PC-3 (cell line): ENCODE results near the gene KDM5A.
"Not testable (repeated sequence)": the region's sequence is repeated elsewhere in the genome, so short reads cannot be mapped to it uniquely, and the experiment has no call there.

Source experiments
- EZH2 ChIP-seq: fragments of 300-600 bp; sonication (generic); IDR thresholded peaks from one replicate; pipeline ENCODE4 v1.6.1; 2017; ENCODE audit warnings: antibody characterized with exemption, mild to moderate bottlenecking, low read length; ENCODE audit not compliant: unreplicated experiment
- EZH2phosphoT487 ChIP-seq: fragments of 300-600 bp; sonication (generic); IDR thresholded peaks from 2 replicates; pipeline ENCODE4 v1.6.1; 2018; ENCODE audit warnings: mild to moderate bottlenecking, antibody characterized with exemption, low read length, borderline replicate concordance
- TF ChIP-seq, protein P1 (sequence below): fragments of 300-600 bp; sonication (generic); conservative IDR thresholded peaks from 2 replicates; pipeline ENCODE4 v1.5.1; 2017; ENCODE audit warnings: antibody characterized with exemption, low read depth, mild to moderate bottlenecking, low read length

DNA sequence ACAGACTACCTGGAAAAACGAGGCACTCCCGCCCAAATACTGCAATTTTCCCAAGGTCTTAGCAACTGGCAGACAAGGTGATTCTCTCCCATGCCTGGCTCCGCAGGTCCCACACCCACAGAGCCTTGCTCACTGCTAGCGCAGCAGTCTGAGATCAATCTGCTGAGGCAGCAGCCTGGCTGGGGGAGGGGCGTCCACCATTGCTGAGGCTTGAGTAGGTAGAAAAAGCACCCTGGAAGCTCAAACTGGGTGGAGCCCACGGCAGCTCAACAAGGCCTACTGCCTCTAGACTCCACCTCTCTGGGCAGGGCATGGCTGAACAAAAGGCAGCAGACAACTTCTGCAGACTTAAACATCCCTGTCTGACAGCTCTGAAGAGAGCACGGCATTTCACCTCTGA is 46.1 kb downstream of the KDM5A start:
- TF ChIP-seq, protein P1, sequence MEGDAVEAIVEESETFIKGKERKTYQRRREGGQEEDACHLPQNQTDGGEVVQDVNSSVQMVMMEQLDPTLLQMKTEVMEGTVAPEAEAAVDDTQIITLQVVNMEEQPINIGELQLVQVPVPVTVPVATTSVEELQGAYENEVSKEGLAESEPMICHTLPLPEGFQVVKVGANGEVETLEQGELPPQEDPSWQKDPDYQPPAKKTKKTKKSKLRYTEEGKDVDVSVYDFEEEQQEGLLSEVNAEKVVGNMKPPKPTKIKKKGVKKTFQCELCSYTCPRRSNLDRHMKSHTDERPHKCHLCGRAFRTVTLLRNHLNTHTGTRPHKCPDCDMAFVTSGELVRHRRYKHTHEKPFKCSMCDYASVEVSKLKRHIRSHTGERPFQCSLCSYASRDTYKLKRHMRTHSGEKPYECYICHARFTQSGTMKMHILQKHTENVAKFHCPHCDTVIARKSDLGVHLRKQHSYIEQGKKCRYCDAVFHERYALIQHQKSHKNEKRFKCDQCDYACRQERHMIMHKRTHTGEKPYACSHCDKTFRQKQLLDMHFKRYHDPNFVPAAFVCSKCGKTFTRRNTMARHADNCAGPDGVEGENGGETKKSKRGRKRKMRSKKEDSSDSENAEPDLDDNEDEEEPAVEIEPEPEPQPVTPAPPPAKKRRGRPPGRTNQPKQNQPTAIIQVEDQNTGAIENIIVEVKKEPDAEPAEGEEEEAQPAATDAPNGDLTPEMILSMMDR, result not testable (repeated sequence)
- not testable (repeated sequence) for TF ChIP-seq EZH2, EZH2phosphoT487
